Immature natural killer cell (primary cell): ENCODE results near the gene IRF9. TPM values are rescaled to one million over a fixed set of nuclear protein-coding genes. Genes with fewer than 3 reads are reported as not detected.
A peak's percentile ranks its signal among the peaks of the same experiment; 100 is the strongest.

Experiments
- DNase-seq, 3 donors: peaks; one replicate each; pipeline ENCODE4 v3.0.0; 2022; ENCODE audit warnings: mixed read lengths in 1 of 3
- H3K27ac Mint-ChIP-seq, 6 donors: one replicate each; pipeline ENCODE4 v1.8.0; 2020; ENCODE audit warnings: mixed read lengths in 6 of 6, mild to moderate bottlenecking in 5 of 6, inconsistent platforms in 4 of 6, moderate library complexity in 3 of 6
- H3K27me3 Mint-ChIP-seq, 3 donors: one replicate each; pipeline ENCODE4 v1.8.0; 2020 to 2021; ENCODE audit warnings: low read depth in 3 of 3, mild to moderate bottlenecking in 3 of 3, mixed read lengths in 3 of 3, moderate library complexity in 3 of 3, inconsistent platforms in 1 of 3
- H3K36me3 Mint-ChIP-seq, 3 donors: one replicate each; pipeline ENCODE4 v1.8.0; 2020; ENCODE audit warnings: mixed read lengths in 3 of 3, inconsistent platforms in 2 of 3, mild to moderate bottlenecking in 2 of 3
- H3K4me1 Mint-ChIP-seq, 2 donors: one replicate each; pipeline ENCODE4 v1.8.0; 2020; ENCODE audit warnings: inconsistent platforms in 2 of 2, mild to moderate bottlenecking in 2 of 2, mixed read lengths in 2 of 2, moderate library complexity in 1 of 2
- H3K4me3 Mint-ChIP-seq, 5 donors: one replicate each; pipeline ENCODE4 v1.8.0; 2020; ENCODE audit warnings: mild to moderate bottlenecking in 5 of 5, mixed read lengths in 5 of 5, inconsistent platforms in 3 of 5, moderate library complexity in 3 of 5
- H3K9me3 Mint-ChIP-seq, 6 donors: one replicate each; pipeline ENCODE4 v1.8.0; 2020; ENCODE audit warnings: mild to moderate bottlenecking in 6 of 6, mixed read lengths in 6 of 6, inconsistent platforms in 4 of 6, moderate library complexity in 3 of 6
- polyA plus RNA-seq, 3 donors: library from polyadenylated mRNA; unstranded; fragments of 300-500 nt; fragmentation: Illumina TruSeq; gene quantifications; one replicate each; pipeline ENCODE4 v1.2.3, GENCODE V29; 2021

IRF9 gene
- polyA plus RNA-seq, 3 donors from 2014 or later, result 48.8 to 123 (median 102) TPM

DNA sequence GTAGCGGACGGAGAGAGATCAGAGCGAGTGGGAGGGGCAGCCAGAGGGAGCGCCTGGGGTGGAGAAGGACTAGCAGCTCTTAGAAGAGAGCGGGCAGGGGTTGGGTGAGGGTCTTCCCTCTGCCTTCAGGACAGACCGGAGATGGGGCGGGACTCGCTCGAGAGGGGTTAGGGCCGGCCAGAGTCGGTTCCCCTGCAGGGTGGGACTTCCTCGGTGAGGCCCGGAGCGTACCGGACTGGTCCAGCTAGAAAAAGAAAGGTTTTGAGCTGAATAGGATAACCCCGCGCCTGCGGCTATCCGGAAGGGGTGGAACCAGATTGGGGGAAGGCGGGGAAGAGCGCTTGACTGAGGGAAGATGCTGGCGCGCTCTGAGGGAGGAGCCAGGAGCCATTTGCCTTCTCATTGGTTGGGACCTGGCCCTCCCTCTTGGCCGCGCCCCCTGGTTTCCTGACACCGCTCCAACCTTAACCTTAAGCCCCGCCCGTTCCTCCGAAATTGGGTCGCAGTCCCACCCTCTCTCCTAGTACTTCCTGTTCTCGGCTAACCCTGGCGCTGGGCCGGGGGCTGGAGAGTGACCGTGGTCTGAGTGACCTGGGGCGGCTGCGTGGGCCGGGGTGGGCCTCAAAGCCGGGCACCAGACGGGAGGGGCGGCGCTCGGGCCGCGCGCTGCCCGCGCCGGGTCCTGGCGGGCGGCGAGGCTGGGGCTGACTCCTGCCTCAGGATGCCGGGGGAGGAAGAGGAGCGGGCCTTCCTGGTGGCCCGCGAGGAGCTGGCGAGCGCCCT lies 13.9 kb upstream of the IRF9 start, which contains the start of gene RNF31:
Gene RNF31 (plus strand): TSS at position 521 of the 783 bp plus-strand sequence. CDS start 201 bp downstream, at position 722.
- Mint-ChIP-seq H3K27me3 (peaks cover 3 to 9% (median 6%) of the 10 kb centered on the region in 3 donors), H3K27ac (peak within 1 kb of the TSS; percentile 93 to 99 (median 98)), H3K9me3 (no peaks in the 10 kb centered on the region), H3K4me1 (peaks cover 58 to 69% of the 10 kb centered on the region in 2 donors), H3K4me3 (peak within 1 kb of the TSS; percentile 96 to 100 (median 99)), H3K36me3 (peaks cover 9 to 31% (median 14%) of the 10 kb centered on the region in 3 donors)
- peak; percentile 96 to 98 (median 97) for DNase-seq

- Mint-ChIP-seq H3K4me1 (peaks cover 52 to 65% of the 10 kb centered on the region in 2 donors), H3K27me3 (peaks cover 3 to 9% (median 6%) of the 10 kb centered on the region in 3 donors), H3K4me3 (peak overlapping the region; percentile 91 to 100 (median 99)), H3K27ac (peak overlapping the region; percentile 83 to 93 (median 86)), H3K36me3 (peaks cover 9 to 31% (median 14%) of the 10 kb centered on the region in 3 donors), H3K9me3 (no peaks in the 10 kb centered on the region)
- no peak for DNase-seq
Observed at GRCh38 chr14:24147761-24148428, 13.2 kb upstream of the IRF9 start.

DNA sequence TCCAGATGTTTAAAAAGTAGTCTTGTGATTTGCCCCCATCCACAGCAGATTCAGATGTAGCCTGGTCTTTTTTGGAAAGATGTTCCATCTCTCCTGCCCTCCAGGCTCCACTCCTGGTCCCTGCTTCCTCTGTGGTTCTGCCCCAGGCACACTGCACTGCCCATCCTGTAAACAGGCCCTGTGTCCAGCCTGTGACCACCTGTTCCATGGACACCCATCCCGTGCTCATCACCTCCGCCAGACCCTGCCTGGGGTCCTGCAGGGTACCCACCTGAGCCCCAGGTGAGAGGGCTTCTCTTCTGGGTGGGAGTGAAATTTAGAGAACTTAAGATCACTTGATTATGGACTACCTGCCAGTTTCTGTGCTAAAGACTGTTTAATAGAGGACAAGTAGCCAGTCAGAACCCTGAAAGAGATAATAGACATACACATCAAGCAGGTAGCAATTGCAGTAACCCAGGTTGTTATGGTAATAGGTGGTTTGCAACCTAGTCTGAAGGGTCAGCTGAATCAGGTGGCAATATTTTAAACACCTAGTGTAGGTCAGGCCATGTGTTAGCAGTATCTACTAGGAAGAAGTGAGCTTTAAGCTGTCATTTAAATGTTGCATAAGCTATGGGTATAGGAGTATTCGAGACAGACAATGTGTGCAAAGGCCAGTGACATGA lies 11.6 kb upstream of the IRF9 start:
- Mint-ChIP-seq H3K27me3 (peaks cover 3 to 9% (median 4%) of the 10 kb centered on the region in 3 donors), H3K36me3 (peaks cover 5 to 28% (median 11%) of the 10 kb centered on the region in 3 donors), H3K27ac (peak overlapping the region in 2 of 6 donors; percentile 29 to 74), H3K9me3 (no peaks in the 10 kb centered on the region), H3K4me3 (peak overlapping the region; percentile 27 to 100 (median 96)), H3K4me1 (peaks cover 45 to 54% of the 10 kb centered on the region in 2 donors)
- DNase-seq, result no peak

DNA sequence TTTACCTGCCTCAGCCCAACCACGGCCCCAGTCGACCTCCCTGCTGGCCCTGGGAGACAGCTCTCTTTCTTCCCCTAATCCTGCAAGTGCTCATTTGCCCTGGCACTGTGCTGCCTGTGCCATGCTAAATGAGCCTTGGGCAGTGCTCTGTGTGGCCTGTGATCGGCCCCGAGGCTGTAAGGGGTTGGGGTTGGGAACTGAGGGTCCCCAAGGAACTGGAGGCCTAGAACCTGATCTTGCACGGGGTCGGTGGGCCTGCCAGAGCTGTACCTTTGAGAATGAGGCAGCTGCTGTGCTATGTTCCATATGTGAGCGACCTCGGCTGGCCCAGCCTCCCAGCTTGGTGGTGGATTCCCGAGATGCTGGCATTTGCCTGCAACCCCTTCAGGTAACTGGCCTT lies 11.0 kb upstream of the IRF9 start:
- no peak for DNase-seq
- Mint-ChIP-seq H3K36me3 (peaks cover 5 to 30% (median 16%) of the 10 kb centered on the region in 3 donors), H3K4me1 (peaks cover 39 to 48% of the 10 kb centered on the region in 2 donors)

DNA sequence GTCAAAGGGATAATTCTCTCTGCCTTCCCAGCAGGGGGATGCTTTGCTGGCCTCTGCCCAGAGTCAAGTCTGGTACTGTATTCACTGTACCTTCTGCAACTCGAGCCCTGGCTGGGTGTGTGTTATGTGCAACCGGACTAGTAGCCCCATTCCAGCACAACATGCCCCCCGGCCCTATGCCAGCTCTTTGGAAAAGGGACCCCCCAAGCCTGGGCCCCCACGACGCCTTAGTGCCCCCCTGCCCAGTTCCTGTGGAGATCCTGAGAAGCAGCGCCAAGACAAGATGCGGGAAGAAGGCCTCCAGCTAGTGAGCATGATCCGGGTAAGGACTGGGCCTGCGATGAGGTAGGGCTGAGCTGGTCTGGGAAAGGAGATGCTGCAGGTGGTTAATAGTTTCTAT lies 10.5 kb upstream of the IRF9 start:
- no peaks in the 10 kb centered on the region for H3K9me3 Mint-ChIP-seq
- DNase-seq, result no peak
- no peak overlapping the region for H3K27ac Mint-ChIP-seq
- peaks cover 7 to 35% (median 18%) of the 10 kb centered on the region in 3 donors for H3K36me3 Mint-ChIP-seq
- H3K4me1 Mint-ChIP-seq, result peaks cover 34 to 42% of the 10 kb centered on the region in 2 donors
- H3K4me3 Mint-ChIP-seq, result no peak overlapping the region
- peaks cover 3 to 9% (median 4%) of the 10 kb centered on the region in 3 donors for H3K27me3 Mint-ChIP-seq

More for the DNA sequence above, 11.0 kb upstream of the IRF9 start:
- peaks cover 3 to 9% (median 4%) of the 10 kb centered on the region in 3 donors for H3K27me3 Mint-ChIP-seq
- H3K9me3 Mint-ChIP-seq, result no peaks in the 10 kb centered on the region
- peak overlapping the region in 1 of 5 donors; percentile 27 for H3K4me3 Mint-ChIP-seq
- no peak overlapping the region for H3K27ac Mint-ChIP-seq

DNA sequence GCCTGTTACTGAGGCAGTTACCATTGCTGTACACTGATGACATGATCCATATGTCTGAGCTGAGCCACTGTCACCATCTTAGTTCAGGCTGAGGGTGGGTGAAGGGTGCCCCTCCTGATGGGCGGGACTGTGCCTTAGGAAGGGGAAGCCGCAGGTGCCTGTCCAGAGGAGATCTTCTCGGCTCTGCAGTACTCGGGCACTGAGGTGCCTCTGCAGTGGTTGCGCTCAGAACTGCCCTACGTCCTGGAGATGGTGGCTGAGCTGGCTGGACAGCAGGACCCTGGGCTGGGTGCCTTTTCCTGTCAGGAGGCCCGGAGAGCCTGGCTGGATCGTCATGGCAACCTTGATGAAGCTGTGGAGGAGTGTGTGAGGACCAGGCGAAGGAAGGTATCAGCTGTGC lies 10.1 kb upstream of the IRF9 start:
- H3K4me1 Mint-ChIP-seq, result peaks cover 30 to 38% of the 10 kb centered on the region in 2 donors
- H3K9me3 Mint-ChIP-seq, result no peaks in the 10 kb centered on the region
- DNase-seq, result no peak
- H3K4me3 Mint-ChIP-seq, result no peak overlapping the region
- peaks cover 3 to 9% (median 4%) of the 10 kb centered on the region in 3 donors for H3K27me3 Mint-ChIP-seq
- no peak overlapping the region for H3K27ac Mint-ChIP-seq
- H3K36me3 Mint-ChIP-seq, result peaks cover 10 to 39% (median 22%) of the 10 kb centered on the region in 3 donors

GRCh38 chr14:24151404-24152080 lies 9.5 kb upstream of the IRF9 start:
- DNase-seq, result no peak
- Mint-ChIP-seq H3K36me3 (peaks cover 10 to 40% (median 23%) of the 10 kb centered on the region in 3 donors), H3K27me3 (peaks cover 0 to 6% (median 4%) of the 10 kb centered on the region in 3 donors)

DNA sequence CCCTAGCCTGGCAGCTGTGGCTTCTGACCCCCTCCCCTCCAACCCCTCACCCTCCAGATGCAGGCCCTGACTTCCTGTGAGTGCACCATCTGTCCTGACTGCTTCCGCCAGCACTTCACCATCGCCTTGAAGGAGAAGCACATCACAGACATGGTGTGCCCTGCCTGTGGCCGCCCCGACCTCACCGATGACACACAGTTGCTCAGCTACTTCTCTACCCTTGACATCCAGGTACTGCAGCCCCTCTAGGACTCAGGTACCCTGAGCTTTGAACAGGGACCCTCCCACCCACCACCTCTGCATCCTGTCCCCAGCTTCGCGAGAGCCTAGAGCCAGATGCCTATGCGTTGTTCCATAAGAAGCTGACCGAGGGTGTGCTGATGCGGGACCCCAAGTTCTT lies 6.0 kb upstream of the IRF9 start:
- Mint-ChIP-seq H3K4me1 (peaks cover 6 to 9% of the 10 kb centered on the region in 2 donors), H3K4me3 (no peak overlapping the region), H3K27ac (no peak overlapping the region), H3K27me3 (peaks cover 0 to 2% (median 0%) of the 10 kb centered on the region in 3 donors), H3K36me3 (peaks cover 11 to 50% (median 26%) of the 10 kb centered on the region in 3 donors), H3K9me3 (no peaks in the 10 kb centered on the region)
- DNase-seq, result no peak

More at GRCh38 chr14:24151404-24152080, 9.5 kb upstream of the IRF9 start:
- H3K9me3 Mint-ChIP-seq, result no peaks in the 10 kb centered on the region
- H3K27ac Mint-ChIP-seq, result no peak overlapping the region
- peaks cover 25 to 33% of the 10 kb centered on the region in 2 donors for H3K4me1 Mint-ChIP-seq
- no peak overlapping the region for H3K4me3 Mint-ChIP-seq

GRCh38 chr14:24156840-24157239 lies 4.2 kb upstream of the IRF9 start:
- peaks cover 15 to 39% (median 26%) of the 10 kb centered on the region in 3 donors for H3K36me3 Mint-ChIP-seq
- DNase-seq, result no peak
- H3K27ac Mint-ChIP-seq, result peak overlapping the region in 5 of 6 donors; percentile 4 to 79 (median 27)
- no peaks in the 10 kb centered on the region for H3K9me3 Mint-ChIP-seq
- peaks cover 6 to 8% (median 7%) of the 10 kb centered on the region in 3 donors for H3K27me3 Mint-ChIP-seq
- H3K4me3 Mint-ChIP-seq, result no peak overlapping the region
- peaks cover 15 to 18% of the 10 kb centered on the region in 2 donors for H3K4me1 Mint-ChIP-seq

DNA sequence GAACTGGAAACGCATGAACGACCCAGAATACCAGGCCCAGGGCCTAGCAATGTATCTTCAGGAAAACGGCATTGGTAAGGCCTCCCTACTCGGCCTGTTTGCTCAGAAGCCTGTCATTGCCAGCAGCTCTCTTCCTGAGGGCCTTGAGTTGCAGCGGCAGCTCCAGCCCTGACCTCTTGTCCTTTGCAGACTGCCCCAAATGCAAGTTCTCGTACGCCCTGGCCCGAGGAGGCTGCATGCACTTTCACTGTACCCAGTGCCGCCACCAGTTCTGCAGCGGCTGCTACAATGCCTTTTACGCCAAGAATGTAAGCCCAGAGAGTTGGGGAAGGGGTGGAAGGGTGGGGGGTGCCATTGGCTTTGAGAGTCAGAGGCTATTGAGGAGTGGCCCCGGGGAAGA lies 3.7 kb upstream of the IRF9 start:
- Mint-ChIP-seq H3K27me3 (peaks cover 6 to 8% (median 7%) of the 10 kb centered on the region in 3 donors), H3K36me3 (peaks cover 19 to 40% (median 28%) of the 10 kb centered on the region in 3 donors), H3K9me3 (no peaks in the 10 kb centered on the region), H3K4me3 (no peak overlapping the region), H3K27ac (peak overlapping the region in 1 of 6 donors; percentile 45), H3K4me1 (peaks cover 20 to 23% of the 10 kb centered on the region in 2 donors)
- no peak for DNase-seq

DNA sequence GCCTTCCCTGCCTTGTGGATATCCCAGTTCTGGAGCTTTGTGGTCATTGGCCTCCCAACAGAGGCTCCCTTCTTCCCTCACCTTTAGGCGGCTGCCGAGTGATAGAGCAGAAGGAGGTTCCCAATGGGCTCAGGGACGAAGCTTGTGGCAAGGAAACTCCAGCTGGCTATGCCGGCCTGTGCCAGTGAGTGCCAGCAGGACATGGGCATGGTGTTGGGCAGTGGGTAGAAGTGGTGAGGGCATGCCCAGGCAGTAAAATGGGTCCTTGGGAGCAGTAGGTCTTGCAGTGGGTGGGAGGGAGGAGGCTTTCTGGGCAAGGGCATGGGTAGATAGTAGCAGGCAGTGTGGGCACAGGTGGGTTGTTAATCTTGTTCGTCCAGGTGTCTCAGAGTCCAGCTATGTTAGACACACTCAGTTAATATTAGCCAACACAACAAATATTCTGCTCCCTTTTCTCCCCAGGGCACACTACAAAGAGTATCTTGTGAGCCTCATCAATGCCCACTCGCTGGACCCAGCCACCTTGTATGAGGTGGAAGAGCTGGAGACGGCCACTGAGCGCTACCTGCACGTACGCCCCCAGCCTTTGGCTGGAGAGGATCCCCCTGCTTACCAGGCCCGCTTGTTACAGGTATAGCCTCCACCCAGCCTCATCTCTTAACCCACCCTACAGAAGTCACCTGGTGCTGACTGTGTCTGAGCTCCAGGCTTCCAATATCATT lies 1.1 kb upstream of the IRF9 start:
- DNase-seq, result no peak
- H3K4me1 Mint-ChIP-seq, result peaks cover 42 to 45% of the 10 kb centered on the region in 2 donors
- H3K36me3 Mint-ChIP-seq, result peaks cover 29 to 50% (median 32%) of the 10 kb centered on the region in 3 donors
- peak overlapping the region in 2 of 5 donors; percentile 28 to 34 for H3K4me3 Mint-ChIP-seq
- peak overlapping the region; percentile 86 to 100 (median 98) for H3K27ac Mint-ChIP-seq
- H3K9me3 Mint-ChIP-seq, result no peaks in the 10 kb centered on the region
- peaks cover 6 to 14% (median 7%) of the 10 kb centered on the region in 3 donors for H3K27me3 Mint-ChIP-seq

- peaks cover 46 to 50% of the 10 kb centered on the region in 2 donors for H3K4me1 Mint-ChIP-seq
- DNase-seq, result no peak
- peak overlapping the region; percentile 97 to 100 (median 98) for H3K27ac Mint-ChIP-seq
- H3K4me3 Mint-ChIP-seq, result peak overlapping the region in 2 of 5 donors; percentile 28 to 34
- peaks cover 6 to 14% (median 7%) of the 10 kb centered on the region in 3 donors for H3K27me3 Mint-ChIP-seq
- peaks cover 30 to 47% (median 35%) of the 10 kb centered on the region in 3 donors for H3K36me3 Mint-ChIP-seq
- H3K9me3 Mint-ChIP-seq, result no peaks in the 10 kb centered on the region
Observed at GRCh38 chr14:24160499-24160849, 591 bp upstream of the IRF9 start.
